DMS53 (cell line): ENCODE data around the gene HIPK2.

Experiments
- DNase-seq: peaks from one replicate; lab custom pipeline; 2025; lab: John Stamatoyannopoulos, UW

The HIPK2 gene

GRCh38 chr7:139588632-139589031 is 189.2 kb downstream of the HIPK2 start:
- DNase-seq = no peak

DNA sequence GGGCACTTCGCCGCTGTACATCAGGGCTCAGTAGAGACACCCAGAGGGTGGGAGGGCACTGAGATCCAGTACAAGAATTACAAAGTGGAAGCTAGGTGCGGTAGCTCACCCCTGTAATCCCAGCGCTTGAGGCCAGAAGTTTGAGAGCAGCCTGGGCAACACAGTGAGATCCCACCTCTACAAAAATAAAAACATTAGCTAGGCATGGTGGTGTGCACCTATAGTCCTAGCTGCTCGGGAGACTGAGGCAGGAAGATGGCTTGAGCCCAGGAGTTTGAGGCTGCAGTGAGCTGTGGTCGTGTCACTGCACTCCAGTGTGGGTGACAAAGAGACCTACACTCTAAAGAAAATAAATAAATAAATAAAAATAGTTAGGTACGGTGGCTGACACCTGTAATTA is 190.3 kb downstream of the HIPK2 start:
- no peak for DNase-seq

DNA sequence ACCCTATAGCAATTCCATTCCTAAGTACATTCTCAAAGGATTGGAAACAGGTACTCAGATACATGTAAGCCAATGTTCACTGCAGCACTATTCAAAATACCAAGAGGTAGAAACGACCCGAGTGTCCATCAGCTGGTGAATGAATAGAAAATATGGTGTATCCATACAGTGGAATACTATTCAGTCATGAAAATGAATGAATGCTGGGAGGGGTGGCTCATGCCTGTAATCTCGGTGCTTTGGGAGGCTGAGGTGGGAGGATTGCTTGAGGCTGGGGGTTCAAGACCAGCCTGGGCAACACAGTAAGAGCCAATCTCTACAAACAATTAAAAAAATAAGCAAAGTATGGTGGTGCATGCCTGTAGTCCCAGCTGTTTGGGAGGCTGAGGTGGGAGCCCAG is 191.5 kb downstream of the HIPK2 start:
- DNase-seq = no peak

- DNase-seq = no peak
Measured at GRCh38 chr7:139585042-139585441, 192.8 kb downstream of the HIPK2 start.

- DNase-seq = no peak
Measured at GRCh38 chr7:139583826-139584553, 193.8 kb downstream of the HIPK2 start.

- DNase-seq = no peak
Measured at GRCh38 chr7:139582671-139583155, 195.1 kb downstream of the HIPK2 start.

GRCh38 chr7:139582130-139582650 is 195.6 kb downstream of the HIPK2 start:
- no peak for DNase-seq

DNA sequence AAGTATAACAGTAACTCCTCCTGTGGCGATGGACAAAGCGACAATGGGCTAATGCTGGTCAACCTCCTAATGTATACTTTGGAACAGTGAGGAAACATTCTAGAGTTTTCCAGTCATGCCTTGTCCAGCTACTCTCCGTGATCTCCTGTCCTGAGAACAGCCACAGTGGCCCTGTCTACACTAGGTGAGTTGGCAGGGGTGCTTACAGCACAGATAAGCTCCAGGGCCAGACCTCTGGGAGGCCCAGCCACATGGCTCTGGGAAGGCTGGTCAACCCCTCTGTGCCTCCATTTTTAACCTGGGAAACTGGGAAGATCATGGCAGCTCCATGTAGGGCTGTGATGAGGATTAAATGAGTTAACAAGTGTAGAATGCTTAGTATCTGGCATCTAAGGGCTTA is 197.4 kb downstream of the HIPK2 start:
- DNase-seq = no peak

DNA sequence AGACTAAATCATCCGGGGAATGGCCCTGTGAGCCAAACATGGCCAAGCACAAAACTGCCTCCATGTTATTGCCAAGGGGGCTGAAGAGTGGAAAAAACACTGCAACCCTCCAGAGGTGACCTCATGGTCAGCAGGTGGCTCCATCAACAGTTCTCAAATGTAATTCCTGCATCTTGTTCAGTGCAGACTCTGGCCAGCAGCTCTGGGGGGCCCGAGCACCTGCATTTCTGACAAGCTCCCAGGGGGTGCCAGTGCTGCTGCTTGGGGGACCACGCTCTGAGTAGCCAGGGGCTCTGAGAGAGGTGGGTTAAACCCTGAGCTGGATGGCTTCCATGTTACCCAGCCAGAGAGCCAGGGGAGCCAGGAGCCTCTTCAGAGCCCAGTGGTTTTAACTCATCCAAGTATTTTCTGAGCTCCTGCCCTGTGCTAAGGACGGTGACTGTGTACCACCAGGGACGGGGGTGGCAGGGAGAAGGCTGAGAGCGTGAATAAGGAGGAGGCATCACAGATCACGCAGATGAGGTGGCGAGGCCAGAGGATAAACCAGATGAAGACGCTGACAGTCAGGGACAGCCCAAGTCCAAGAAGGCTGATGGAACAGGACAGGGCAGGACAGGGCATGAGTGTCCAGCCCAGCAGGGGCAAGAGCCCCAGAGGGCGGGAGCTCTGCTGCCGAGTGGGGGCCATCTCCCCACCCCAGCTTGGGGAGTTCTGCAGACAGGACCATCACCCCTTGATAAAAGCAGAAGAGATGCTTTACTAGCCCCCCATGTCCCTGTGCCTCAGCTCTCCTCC is 201.4 kb downstream of the HIPK2 start:
- no peak for DNase-seq

DNA sequence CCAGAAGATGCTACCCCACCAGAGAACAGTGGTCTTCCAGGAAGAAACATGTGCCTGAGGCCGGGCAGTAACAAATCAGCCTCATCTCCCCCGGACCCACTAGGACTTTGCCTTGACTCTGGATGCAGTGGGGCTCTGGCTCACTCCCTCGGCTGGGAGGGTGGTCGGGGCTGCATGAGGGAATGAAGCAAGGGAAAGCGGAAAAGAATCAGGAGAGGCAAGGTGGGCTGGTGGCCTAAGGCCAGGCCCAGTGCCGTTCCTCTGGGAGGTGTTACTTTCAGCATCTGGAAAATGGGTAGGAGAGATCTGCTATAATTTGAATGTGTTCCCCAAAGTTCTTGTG is 202.5 kb downstream of the HIPK2 start:
- DNase-seq = no peak

GRCh38 chr7:139574618-139575337 is 203.0 kb downstream of the HIPK2 start:
- no peak for DNase-seq

DNA sequence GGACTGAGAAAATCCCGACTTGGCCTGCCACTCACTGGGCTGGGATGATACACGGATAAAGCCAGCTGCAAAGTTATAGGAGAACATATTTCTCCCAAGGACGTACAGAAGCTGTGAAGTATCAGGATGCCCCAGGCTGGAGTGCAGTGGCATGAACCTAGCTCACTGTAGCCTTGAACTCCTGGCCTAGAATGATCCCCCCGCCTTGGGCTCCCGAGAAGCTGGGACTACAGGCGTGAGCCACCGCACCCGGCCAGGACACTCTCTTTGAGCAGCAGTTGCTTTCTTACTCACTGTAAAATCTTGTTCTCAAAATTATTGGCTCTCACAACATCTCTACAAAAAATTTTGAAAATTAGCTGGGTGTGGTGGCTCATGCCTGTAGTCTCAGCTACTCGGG is 203.9 kb downstream of the HIPK2 start:
- DNase-seq = no peak

GRCh38 chr7:139572704-139573385 is 205.0 kb downstream of the HIPK2 start:
- DNase-seq = no peak

DNA sequence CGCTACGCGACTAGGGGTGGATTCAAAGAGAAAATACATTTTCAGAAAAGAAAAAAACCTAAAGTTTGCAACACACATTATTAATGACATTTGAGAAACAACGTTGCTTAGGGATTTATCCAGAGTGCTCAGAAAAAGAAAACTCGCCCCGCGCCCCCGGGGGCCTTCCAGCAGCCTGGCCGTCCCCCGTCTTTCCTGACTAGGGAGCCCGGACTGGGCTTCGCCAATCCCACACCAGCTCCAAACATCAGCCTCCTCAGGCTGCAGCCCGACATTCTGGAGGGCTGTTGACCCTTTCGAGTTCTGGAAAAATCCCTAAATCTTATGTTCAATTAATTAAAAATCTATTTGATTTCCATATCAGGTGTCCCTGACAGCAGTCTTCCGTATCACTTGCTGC is 205.7 kb downstream of the HIPK2 start:
- no peak for DNase-seq

DNA sequence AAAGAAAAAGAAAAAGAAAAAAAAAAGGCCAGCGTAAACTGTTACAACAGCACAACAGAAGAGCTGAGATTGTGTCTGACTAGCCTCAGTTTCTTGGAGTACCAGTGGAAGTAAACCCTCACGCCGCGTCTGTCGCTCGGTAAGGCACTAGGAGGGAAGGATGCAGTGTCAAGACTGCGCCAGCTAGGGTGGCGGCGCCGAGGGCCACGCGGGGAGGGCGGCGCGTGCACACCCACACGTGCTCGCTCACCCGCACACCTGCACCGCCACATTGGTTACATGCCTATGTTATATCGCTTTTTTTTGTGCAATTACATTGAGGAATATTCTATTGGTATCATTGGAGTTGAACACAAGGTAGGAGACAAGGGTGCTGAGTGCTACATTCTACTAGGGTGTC is 206.1 kb downstream of the HIPK2 start:
- DNase-seq = no peak

- no peak for DNase-seq
Measured at GRCh38 chr7:139571190-139571589, 206.6 kb downstream of the HIPK2 start.

- DNase-seq = no peak
Measured at GRCh38 chr7:139570626-139571025, 207.2 kb downstream of the HIPK2 start.

DNA sequence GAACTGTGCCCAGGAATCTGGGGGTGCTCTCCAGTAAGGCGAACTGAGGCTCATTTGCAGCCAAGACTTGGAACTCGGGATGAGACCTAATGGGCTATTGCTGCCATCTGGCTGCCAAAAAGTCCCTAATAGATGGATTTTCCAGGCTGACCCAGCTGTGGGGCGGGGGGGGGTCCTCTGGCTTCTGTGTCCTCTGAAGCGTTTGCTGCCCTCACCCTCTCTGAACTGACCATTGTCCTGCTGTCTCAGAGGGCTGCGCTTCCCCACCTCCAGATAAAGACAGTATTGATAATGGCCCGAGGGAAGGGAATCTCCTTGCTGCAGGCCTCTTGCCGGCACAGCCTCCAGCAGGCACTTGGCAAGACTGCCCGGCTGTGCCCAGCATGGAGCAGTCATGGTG is 207.7 kb downstream of the HIPK2 start:
- DNase-seq = peak; percentile 36

DNA sequence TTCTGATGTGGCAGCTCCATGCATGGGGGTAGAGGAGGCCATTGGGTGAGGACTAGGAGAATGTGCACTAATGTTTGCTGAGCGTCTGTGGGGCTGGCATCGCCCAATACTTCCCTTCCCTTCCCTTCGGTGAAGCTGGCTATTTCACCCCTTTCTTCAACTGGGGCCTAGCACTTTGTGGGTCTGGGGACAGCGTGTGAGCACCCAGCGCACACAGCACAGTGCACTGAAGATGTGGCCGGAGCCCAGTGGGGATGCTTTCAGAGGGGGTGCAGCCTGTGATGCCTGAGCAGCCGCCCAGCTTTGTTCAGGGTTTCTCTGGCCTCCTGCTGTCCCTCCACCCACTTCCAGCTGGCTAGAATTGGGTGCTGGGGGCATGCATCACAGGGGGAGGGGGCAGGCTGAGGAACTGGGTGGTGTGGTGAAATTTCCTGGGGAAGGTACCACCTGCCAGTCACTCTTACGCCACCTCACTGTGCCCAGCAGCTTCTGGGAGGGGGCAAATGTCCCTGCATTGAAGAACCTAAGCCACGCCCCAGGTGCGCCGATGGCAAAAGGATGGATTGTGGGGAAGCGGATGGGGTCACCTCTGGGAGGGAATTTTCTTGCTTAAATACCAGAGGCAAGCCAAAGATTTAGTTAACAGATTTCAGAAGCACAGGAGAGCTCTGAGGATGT is 208.8 kb downstream of the HIPK2 start:
- no peak for DNase-seq

- DNase-seq = no peak
Measured at GRCh38 chr7:139568346-139568675, 209.5 kb downstream of the HIPK2 start.

GRCh38 chr7:139567647-139568345 is 210.0 kb downstream of the HIPK2 start:
- DNase-seq = no peak
